Suprapubic skin (tissue), 4 donors: ENCODE data around the gene RBMS3. TPM values are rescaled to one million over a fixed set of nuclear protein-coding genes. Genes with fewer than 3 reads are reported as not detected.
A peak's percentile ranks its signal among the peaks of the same experiment; 100 is the strongest.

Experiments used
- DNase-seq, 2 donors: peaks; one replicate each; pipeline ENCODE4 v3.0.0-alpha.2; 2019; ENCODE audit warnings: low spot score in 2 of 2
- H3K27ac ChIP-seq: fragments of 200-600 bp; sonication (generic); one replicate; pipeline ENCODE4 v1.5.1; 2019
- H3K27me3 ChIP-seq: fragments of 200-600 bp; sonication (generic); one replicate; pipeline ENCODE4 v1.5.1; 2019
- H3K36me3 ChIP-seq: fragments of 200-600 bp; sonication (generic); one replicate; pipeline ENCODE4 v1.5.1; 2019
- H3K4me1 ChIP-seq: fragments of 200-600 bp; sonication (generic); one replicate; pipeline ENCODE4 v1.5.1; 2019
- H3K4me3 ChIP-seq: fragments of 200-600 bp; sonication (generic); one replicate; pipeline ENCODE4 v1.5.1; 2019; ENCODE audit warnings: mild to moderate bottlenecking
- H3K9me3 ChIP-seq: fragments of 200-600 bp; sonication (generic); one replicate; pipeline ENCODE4 v1.5.1; 2019
- CTCF ChIP-seq, 2 donors: fragments of 200-600 bp in 1 of 2; fragments of 450-650 bp in 1 of 2; sonication (generic) in 1 of 2; IDR thresholded peaks; one replicate each; pipeline ENCODE4 v1.5.1; 2016 to 2019; ENCODE audit warnings: antibody characterized with exemption in 2 of 2, mild to moderate bottlenecking in 1 of 2, moderate library complexity in 1 of 2
- EP300 ChIP-seq: sonication (generic); formaldehyde crosslinking; IDR thresholded peaks from one replicate; pipeline ENCODE4 v1.6.1; 2017; ENCODE audit warnings: antibody characterized with exemption
- POLR2A ChIP-seq, 2 donors: fragments of 450-650 bp; IDR thresholded peaks; one replicate each; pipeline ENCODE4 v1.6.1; 2017; ENCODE audit warnings: antibody characterized with exemption in 2 of 2, mild to moderate bottlenecking in 2 of 2, moderate library complexity in 2 of 2
- POLR2AphosphoS5 ChIP-seq, 3 donors: sonication (generic); formaldehyde crosslinking; IDR thresholded peaks; one replicate each; pipeline ENCODE4 v1.6.1; 2017; ENCODE audit warnings: antibody characterized with exemption in 3 of 3
- WGBS: methylation state at CpG from one replicate; pipeline ENCODE4 v1.1.5; 2018; 5-methylcytosine and 5-hydroxymethylcytosine counted together
- total RNA-seq, 4 donors: library from RNA; depleted of rRNA; stranded (reverse); fragments of >200 nt; gene quantifications; one replicate each; pipeline ENCODE4 v1.1.0, GENCODE V29; 2016

Gene RBMS3
- total RNA-seq, 4 donors from 2014 or later = 7.7 to 23.4 (median 11.9) TPM

- Histone ChIP-seq H3K27me3 (no peaks in the 10 kb centered on the region), H3K36me3 (no peaks in the 10 kb centered on the region), H3K4me3 (no peak overlapping the region), H3K9me3 (no peaks in the 10 kb centered on the region), H3K27ac (peak overlapping the region; percentile 77), H3K4me1 (peaks cover 22% of the 10 kb centered on the region)
- 28% methylated on average over 3 of the region's 3 CpGs for WGBS
- TF ChIP-seq EP300 (no peak), POLR2AphosphoS5 (IDR thresholded peaks at IDR 0.05) (peak; percentile 45 to 91 (median 64))
- DNase-seq = no peak
Observed at GRCh38 chr3:29695643-29696198, 414.9 kb downstream of the RBMS3 start.

- 73% methylated on average over 2 of the region's 2 CpGs for WGBS
- H3K27ac ChIP-seq = peak overlapping the region; percentile 77
- H3K4me3 ChIP-seq = no peak overlapping the region
- H3K9me3 ChIP-seq = no peaks in the 10 kb centered on the region
- H3K4me1 ChIP-seq = peaks cover 22% of the 10 kb centered on the region
- TF ChIP-seq EP300 (no peak), POLR2AphosphoS5 (IDR thresholded peaks at IDR 0.05) (no peak), CTCF (IDR thresholded peaks at IDR 0.05) (no peak)
- H3K27me3 ChIP-seq = no peaks in the 10 kb centered on the region
- H3K36me3 ChIP-seq = no peaks in the 10 kb centered on the region
- DNase-seq = no peak
Observed at GRCh38 chr3:29696311-29696710, 415.4 kb downstream of the RBMS3 start.

- no peak for TF ChIP-seq CTCF (IDR thresholded peaks at IDR 0.05)
- no peak for TF ChIP-seq POLR2AphosphoS5 (IDR thresholded peaks at IDR 0.05)
- TF ChIP-seq EP300 = no peak
- no peak for TF ChIP-seq POLR2A (IDR thresholded peaks at IDR 0.05)
- H3K27ac ChIP-seq = no peak overlapping the region
- no peaks in the 10 kb centered on the region for H3K9me3 ChIP-seq
- peaks cover 22% of the 10 kb centered on the region for H3K4me1 ChIP-seq
- 70% methylated on average over 2 of the region's 2 CpGs for WGBS
- H3K4me3 ChIP-seq = no peak overlapping the region
- no peaks in the 10 kb centered on the region for H3K27me3 ChIP-seq
- H3K36me3 ChIP-seq = no peaks in the 10 kb centered on the region
- no peak for DNase-seq
Observed at GRCh38 chr3:29697989-29698388, 417.1 kb downstream of the RBMS3 start.

GRCh38 chr3:29700256-29700655, 419.4 kb downstream of the RBMS3 start:
- no peaks in the 10 kb centered on the region for H3K9me3 ChIP-seq

GRCh38 chr3:29701326-29701983, 420.6 kb downstream of the RBMS3 start:
- Histone ChIP-seq H3K4me1 (peaks cover 2% of the 10 kb centered on the region), H3K36me3 (no peaks in the 10 kb centered on the region), H3K27ac (no peak overlapping the region), H3K9me3 (no peaks in the 10 kb centered on the region), H3K27me3 (no peaks in the 10 kb centered on the region), H3K4me3 (no peak overlapping the region)
- DNase-seq = no peak
- 100% methylated on average over 5 of the region's 41 CpGs for WGBS
- no peak for TF ChIP-seq POLR2A (IDR thresholded peaks at IDR 0.05)
- no peak for TF ChIP-seq POLR2AphosphoS5 (IDR thresholded peaks at IDR 0.05)
- TF ChIP-seq CTCF (IDR thresholded peaks at IDR 0.05) = no peak
- TF ChIP-seq EP300 = no peak

More at GRCh38 chr3:29700256-29700655, 419.4 kb downstream of the RBMS3 start:
- no peaks in the 10 kb centered on the region for H3K36me3 ChIP-seq
- no peak for DNase-seq
- WGBS = 92% methylated on average over 2 of the region's 2 CpGs
- peaks cover 11% of the 10 kb centered on the region for H3K4me1 ChIP-seq
- H3K4me3 ChIP-seq = no peak overlapping the region
- TF ChIP-seq POLR2AphosphoS5 (IDR thresholded peaks at IDR 0.05) (no peak), EP300 (no peak), POLR2A (IDR thresholded peaks at IDR 0.05) (no peak), CTCF (IDR thresholded peaks at IDR 0.05) (no peak)
- no peaks in the 10 kb centered on the region for H3K27me3 ChIP-seq
- no peak overlapping the region for H3K27ac ChIP-seq
